GM21529 (cell line): ENCODE data around the gene ANKH.

Source experiments
- ATAC-seq: cut with Tn5 transposase; IDR thresholded peaks from one replicate; pipeline ENCODE4 v1.9.1; 2021; ENCODE audit not compliant: unreplicated experiment

The ANKH gene

DNA sequence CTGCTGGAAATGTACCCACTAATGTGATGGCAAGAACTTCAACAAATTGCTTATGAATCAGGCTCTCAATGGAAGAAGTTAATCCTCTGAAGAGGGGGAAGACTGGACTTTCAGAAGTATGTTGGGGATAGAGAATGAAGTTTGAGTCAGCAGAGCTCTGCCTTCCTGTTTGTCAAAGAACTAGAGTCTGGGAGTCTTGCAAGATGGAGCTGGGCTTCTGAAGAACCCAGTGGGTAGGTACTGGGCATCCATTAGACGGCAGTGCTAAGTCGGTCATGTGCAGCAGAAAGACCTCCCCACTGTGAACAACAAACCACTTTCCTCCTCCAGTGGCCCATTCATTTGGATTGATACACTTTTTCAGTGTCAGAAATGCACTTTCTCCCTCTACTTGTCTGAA, 172.4 kb downstream of the ANKH start:
- no peak for ATAC-seq

DNA sequence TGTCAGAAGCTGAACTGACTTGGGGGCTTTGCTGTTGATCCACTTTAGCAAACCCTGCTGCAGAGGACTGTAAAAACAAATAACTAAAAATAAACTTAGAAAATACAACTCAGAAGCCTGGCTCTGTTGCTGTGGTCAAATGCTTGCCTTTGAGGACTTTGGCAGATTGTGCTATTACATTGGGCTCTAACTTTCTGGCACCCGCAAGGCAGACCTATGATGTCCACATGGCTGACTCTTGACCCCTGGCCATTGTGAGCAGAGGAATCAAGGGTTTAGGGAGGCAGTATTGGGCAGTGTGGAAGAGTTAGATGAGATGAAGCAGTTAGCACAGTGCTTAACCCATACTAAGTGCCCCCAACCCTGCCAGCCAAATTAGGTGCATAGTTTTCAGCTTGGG, 173.1 kb downstream of the ANKH start:
- ATAC-seq: no peak

DNA sequence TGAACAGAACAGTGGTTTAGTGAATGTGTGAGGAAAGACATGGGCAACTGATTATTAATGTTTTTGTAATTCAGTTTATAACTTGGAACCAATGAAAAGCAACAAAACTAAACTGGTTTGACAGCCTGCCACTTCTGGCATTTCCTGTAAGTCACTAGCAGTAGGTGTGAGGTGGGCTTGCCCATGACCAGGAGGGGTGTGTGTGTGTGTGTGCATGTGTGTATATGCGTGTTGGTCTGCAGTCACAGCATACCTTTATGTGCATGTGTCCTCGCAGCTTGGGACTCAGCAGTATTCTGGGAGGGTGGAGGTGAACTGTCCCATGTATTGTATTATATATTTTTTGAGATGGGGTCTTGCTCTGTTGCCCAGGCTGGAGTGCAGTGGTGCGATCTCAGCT, 174.7 kb downstream of the ANKH start:
- no peak for ATAC-seq

DNA sequence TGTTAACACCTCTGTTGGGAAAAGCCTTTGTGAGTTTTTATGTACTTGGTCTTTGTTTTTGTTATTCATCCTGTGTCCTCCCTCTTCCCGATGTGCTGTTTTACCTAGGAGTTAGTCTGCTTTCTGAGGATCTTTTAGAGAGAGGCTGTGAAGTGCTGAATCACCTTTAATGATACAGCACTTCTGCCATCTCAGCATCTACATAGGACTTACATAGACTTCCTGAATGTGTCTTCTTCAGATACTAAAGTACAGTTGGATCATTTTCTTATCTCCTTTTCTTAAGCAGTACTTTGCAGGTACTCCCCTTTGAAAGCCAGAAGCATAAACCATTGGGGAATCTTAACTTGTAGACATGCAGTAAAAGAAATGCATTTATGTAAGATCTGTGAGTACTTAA, 175.5 kb downstream of the ANKH start:
- ATAC-seq: no peak

DNA sequence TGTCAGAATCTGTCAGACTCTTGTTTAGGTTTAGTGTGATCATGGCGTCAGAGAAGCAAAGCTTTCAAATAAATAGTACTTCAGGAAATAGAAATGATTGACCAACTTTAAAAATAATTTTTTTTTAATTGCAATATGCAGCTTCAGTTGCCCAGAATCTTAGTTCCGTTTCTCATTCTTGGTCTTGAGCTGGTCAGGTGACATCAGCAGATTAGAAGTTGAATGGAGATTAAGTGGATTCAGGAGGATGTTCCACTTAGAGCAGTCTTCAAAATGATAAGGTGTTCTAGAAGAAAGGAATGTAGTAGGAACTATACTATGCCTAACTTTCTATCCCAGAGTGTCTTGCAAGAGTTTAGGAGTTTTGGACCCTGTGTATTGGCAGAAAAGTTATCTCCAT, 176.4 kb downstream of the ANKH start:
- ATAC-seq: no peak

DNA sequence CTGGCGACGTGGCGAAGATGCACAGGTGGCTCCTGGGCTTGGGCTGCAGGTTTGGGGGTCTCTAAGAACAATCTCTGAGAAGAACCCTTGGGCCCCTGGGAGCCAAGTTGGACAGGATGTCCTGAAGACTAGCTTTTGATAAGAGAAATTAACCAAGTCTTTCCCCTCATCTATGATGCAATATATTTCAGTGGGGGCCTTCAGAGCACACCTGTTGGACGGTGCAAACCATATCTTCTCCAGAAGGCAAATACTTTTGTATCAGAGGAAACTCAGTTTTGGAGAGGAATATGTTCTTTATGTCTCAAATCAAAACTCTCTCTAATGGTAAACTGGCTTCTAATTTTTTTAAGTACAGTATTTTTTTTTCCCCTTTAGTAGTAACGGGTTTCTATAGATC, 178.5 kb downstream of the ANKH start:
- ATAC-seq: no peak

DNA sequence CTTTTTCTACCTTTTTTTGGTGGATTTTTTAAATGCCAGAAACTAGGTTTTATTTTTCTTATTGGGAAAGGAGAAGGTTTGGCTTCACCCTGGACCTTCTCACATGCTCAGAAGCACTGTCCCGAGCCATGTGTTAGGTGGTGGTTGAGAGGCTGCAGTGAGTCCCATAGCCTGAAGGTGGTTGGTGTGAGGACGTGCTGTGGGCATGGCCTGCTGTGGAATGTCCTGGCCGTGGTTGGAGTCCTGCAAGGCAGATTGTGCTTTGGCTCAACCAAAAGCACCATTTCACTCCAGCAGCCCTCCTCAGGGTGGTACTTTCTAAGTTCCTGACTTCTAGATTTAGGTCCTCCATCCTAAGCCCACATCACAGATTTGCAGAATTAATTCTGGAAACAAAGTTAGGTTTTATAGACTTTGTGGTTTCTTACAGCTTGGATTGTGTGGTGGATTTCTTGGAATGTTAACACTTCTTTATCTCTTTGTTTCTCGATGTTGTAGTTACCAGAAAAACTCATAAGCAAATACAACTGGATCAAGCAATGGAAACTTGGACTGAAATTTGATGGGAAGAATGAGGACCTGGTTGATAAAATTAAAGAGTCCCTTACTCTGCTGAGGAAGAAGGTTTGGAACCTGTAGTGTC, 184.4 kb downstream of the ANKH start:
- ATAC-seq: no peak

DNA sequence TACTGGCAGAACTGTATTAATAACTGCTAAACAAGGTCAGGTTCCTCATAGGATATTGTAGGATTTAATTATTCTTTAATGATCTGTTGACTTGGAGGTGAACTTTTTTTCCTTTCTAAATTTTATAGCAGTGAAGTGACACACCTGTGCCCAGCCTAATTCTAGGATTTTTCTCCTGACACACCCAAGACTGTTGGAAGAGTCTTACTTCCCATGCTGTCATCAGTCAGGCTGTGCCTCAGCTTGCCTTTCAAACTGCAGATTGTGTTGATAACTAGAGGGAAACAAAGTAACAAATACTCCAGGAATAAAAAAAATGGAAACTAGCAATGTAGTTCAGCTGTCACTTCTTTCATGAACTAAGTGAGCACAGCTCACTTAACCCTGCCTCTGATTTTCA, 185.1 kb downstream of the ANKH start:
- no peak for ATAC-seq

DNA sequence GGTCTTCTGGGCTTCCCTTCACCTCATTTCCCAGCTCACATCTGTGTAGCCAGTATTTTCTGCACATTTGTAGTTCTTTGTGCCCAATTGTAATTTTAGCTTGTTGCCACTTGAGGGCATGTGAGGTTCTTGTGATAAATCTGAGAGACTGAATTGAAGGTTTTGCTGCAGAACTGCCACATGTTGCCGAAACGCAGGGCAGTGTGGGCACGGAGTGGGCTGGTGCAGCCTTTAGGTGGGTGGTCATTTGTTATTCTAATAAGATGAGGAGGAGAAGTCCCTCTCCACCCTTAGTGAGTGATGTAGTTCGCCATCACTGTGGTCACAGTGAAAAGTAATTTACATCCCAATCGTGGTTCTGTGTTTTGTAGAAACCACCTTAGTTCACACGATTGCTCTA, 185.8 kb downstream of the ANKH start:
- peak; percentile 94 for ATAC-seq

DNA sequence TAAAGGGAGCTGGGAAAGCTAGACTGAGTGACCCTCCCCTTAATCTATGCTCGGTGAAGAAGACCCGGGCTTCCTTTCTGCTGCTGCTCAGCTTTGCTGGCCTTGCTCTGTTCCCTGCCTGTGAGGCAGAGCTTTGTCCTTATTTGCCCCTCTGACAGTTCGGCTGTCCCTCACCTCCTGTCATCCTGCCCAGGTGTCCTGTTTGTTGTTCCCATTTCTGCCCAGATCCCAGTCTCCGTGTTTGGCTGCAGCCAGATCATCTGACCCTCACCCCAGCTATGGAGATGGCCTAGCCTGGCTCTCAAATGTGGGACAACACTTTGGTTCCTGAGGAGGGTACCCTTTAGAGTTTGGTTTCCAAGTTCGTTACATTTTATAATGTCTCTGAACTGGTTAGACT, 186.8 kb downstream of the ANKH start:
- ATAC-seq: no peak

DNA sequence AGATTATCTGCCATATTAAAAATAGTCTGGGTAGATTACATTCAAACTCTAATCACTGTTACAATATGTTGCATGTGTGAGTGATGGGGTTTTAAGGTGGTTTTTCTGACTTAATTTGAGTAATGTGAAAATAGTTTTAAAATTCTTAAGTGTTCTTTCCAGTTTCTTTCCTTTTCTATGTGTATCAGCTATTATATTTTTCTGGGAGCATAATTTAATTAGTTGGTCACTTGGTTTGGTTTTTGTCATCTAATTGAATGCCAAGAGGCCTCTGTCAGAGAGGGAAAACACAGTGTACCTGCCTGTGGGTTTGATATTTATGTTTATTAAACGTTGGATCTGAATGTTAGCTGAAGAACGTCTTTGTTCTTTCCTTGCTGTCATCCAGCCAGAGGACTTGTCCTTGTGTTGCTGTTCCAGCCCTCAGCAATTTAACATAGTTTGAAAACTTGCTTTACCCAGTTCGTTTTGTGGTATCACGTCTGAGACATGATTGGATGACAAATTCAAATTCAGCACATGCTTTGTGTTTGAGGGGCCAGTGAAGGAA, 187.6 kb downstream of the ANKH start:
- ATAC-seq: no peak

DNA sequence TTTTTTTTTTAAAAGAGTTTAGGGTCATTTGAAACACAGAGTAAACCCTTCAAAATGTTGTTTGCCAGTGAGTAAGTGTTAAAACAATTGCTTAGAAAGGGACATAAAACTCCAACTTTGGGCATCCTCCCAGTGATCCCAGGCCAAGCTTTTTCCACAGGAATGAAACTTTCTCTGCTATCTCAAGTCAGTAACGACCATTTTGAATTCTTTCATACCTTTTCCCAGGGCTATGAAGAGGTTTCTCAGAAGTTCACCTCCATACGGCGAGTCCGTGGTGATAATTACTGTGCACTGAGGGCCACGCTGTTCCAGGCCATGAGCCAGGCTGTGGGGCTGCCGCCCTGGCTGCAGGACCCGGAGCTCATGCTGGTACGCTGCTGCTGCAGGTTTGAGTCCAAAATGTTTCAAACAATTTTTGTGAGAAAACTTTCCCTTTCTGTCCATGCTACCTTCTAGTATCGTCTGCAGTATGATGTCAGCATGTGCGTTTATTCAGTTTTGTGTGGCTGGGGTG, 190.3 kb downstream of the ANKH start:
- ATAC-seq: no peak

DNA sequence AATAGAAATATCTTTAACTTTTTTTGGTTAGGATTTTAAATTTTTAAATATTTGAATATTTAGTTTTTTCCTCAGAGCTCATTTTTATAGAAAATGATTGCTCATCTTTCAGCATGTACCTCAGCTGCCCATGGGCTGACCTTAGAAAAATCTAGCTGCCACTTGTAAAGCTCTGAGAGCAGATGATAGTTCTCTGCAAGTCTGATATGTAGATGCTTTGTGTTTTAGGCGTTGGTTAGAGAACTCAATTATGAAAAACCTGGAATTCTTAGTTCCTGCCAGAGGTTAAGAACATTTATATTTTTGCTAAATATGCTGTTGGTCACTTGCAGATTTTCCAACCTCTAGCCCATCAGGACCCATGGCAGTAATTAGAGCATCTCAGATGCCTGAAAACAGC, 192.0 kb downstream of the ANKH start:
- ATAC-seq: no peak

DNA sequence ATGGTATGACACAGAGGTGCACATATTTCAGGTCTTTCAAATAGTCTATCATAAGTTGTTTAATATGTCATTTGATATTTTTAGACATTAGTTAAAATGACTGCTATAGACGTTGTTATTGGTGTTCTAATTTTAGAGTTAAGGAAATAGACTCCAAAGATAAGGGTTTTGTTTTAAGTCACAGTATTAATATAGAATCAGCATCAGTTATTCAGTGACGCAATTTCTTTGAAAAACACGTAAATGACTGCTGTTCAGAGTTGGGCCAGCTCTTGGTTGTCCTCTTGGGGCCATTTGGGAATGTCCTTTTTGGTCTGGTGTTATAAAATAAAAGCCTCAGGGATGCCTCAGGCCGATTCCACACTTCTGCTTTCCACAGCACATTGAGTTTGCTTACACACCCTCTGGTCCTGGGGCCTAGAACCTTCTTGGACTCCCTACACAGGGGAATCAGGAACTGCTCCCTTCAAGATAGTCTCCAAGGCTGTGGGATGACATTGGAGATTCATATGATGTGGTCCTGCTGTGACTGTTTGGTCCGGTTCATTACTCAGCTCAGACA, 192.7 kb downstream of the ANKH start:
- ATAC-seq: no peak

DNA sequence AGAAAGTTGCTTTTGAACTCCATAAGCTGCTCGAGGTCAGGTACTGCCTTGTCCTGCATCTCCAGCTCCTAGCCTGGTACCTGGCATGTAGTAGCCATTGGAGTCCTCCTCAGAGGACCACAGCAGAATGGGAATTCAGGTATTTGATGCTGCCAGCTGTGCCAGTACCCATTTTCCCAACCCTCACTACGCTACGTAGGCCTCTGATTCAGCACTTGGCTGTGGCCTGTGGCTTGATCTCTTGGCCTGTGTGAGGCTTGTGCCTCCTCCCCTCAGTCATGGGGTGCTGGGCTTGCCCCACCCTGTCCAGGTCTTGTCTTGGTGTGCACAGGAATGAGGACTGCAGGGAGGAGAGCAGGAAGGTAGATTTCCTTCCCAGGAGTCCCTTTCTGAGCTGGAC, 195.3 kb downstream of the ANKH start:
- peak; percentile 27 for ATAC-seq

DNA sequence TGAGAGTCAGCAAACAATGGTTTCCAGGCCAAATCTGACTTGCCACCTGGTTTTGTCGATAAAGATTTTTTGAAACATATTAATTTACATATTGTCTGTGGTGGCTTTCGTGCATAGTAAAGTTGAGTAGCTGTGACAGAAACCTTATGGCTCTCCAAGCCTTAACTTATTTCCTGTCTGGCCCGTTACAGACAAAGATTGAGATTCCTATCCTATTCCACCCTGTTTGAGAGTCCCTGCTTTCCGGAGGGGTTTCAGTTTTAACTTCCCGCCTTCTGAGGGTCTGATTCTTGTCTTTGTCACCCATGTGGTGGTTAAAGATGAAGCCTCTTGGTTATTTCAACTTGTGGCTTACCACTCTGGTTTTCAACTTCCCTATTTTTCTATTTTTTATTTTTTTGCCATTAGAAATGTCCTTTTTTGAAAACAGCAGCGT, 195.7 kb downstream of the ANKH start:
- peak; percentile 50 for ATAC-seq

DNA sequence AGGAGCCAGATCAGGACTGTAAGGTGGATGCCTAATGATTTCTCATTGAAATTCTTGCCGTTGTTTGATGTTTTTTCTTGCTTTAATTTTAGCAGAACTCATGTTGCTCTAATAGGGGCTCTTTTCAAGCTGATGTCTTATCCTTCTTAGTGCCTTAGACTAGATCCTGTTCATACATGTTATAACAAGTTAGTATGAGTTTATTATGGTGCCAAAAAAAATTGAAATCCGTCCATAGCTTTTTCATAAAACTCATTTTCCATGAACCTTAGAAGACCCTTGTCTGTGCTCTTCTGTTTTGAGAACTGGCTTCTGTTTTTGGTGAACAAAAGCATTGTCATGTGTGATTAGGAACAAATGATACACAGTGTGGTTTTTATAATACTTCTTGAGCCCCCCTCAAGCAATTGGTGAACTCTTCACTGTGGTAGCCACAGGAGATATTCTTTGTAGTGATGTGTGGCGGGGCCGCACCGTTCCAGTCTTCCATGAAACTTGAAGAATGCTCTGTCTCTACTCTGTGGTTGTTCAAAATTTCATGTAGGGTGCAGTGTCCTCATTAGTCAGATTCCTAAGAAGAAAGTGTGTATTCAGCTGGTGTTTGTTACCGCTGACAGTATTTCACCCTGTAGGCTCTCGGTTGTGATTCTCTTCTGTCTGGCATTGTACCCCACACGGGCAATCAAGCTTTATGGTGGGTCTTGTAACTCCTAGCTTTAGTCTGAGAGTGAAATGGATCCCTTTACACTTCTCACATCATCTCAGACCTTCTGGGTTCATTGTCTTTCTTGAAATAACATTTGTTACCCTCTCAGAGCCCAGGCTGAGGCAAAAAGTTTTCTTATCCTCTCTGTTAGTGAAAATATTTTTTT, 196.4 kb downstream of the ANKH start:
- no peak for ATAC-seq

DNA sequence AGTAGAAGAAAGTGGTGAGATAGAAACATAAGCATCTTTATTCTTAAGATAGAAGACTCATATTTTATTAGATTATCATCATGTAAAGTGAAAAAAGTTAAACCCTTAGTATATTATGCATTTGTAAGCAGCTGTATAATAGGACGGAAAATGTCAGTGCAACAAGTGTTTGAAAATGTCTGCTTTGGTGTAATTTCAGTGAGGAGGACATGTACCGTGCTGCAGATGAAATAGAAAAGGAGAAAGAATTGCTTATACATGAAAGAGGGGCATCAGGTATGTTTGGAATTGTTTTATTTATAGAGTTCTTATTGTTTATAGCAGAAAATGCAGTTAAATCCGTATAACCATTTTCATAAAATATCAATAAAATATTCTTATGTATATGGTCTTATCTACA, 198.1 kb downstream of the ANKH start:
- no peak for ATAC-seq

DNA sequence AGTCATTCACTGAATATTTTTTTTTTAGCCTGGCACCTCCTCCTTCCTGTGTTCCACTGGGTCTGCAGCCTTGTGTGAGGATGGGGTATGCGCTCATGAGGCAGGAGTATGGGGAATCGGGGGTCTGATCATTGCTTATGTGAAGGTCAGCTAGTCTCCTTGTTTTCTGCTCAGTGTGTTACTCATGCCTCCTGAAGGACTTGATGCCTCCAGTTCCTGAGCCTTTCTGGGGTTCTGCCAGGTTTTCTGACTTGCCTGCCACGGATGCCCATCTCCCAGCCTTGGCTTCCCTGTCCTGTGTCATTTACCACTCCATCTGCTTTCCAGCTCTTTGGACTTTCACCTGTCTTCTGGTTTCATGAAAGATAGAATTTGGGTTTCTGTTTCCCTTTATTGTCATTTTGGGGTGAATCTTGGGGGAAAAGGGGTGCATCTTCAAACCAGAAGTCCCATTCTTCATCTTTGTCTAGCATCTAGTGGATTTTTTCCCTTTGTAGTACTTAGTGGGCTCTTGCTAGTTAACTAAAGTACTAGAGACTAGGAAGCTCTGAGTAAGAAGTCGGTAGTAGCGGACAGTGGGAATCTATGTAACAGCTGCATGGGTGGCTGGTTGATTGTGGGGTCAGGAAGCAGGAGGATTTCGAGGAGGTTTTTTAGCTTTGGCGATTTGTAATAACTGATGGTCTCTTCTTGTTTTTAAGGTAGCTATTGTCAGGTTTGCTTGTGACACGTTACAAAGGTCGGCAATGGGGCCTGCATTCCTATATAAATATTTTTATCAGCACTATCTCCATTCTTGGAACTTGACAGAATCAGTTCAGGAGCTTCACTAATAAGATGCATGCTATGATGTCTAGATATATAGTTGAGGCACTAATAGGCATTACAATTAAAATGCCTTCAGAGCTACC, 198.8 kb downstream of the ANKH start:
- ATAC-seq: no peak

DNA sequence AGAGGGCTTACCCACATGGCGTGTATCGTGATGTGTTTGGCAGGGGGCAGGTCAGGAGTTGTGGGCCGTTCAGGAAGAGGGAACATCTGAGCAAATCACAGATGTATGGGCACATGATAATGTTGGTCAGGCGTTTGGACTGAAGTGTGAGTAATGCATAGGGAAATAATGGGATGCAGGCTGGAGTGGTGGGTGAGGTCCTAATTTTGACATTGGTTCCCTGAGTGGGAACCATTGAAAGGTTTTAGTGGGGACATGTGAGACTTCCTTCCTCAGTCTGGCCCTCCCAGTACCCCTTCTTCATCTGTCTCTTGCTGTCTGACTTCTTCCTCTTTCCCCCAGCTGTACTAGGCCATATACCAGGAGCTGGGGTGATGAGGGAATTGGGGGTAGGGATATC, 199.5 kb downstream of the ANKH start:
- ATAC-seq: no peak

DNA sequence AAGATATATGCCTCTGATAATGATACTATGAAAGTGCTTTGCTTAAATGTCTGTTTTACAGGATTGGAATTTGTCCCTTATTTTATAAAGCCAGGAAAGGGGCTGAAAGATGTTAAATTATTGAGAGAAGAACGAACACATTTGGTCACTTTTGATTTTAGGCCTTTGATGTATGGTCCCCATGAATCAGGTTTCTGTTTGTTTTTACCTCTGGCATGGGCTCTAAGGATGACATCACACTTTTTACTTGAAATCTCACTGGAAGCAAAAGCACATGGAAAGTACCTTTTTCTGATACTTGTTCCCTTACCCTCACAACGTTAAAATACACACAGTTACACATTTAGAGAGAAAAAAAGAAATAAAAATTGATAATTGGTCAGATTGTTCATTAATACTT, 200.2 kb downstream of the ANKH start:
- ATAC-seq: no peak
